ENCODE measurements around the gene HKDC1. TPM values are rescaled to one million over a fixed set of nuclear protein-coding genes. Genes with fewer than 3 reads are reported as not detected.

HKDC1 gene
- total RNA-seq, 4 donors from 2014 or later, result 0.17 to 0.22 TPM; not detected in 2

- TF ChIP-seq CTCF (IDR thresholded peaks at IDR 0.05; ENCODE audit: low read depth), result no peak
These were observed 1.3 kb upstream of the HKDC1 start for GRCh38 chr10:69218831-69219230.

- no peak for TF ChIP-seq CTCF (IDR thresholded peaks at IDR 0.05; ENCODE audit: low read depth)
These were observed 375 bp downstream of the HKDC1 start for GRCh38 chr10:69220507-69220906.

GRCh38 chr10:69222157-69223027 lies 2.3 kb downstream of the HKDC1 start:
- TF ChIP-seq CTCF (IDR thresholded peaks at IDR 0.05; ENCODE audit: low read depth), result no peak

DNA sequence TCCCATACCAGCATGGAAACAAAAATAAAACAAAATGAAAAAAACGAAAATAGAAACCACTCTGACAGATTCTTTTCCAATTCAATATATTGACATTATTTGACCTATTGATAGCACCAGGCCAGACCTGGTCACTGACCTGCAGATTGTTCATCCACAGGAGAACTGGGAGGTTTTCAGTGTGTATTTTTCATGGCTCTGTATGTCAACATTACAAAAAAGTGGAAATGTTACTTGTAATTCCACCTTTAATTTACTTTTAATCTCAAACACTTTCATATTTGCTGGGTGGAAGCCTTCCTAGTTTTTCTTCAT lies 2.9 kb downstream of the HKDC1 start:
- no peak for TF ChIP-seq CTCF (IDR thresholded peaks at IDR 0.05; ENCODE audit: low read depth)

GRCh38 chr10:69224862-69225657 lies 4.9 kb downstream of the HKDC1 start:
- TF ChIP-seq CTCF (IDR thresholded peaks at IDR 0.05; ENCODE audit: low read depth), result no peak

GRCh38 chr10:69225681-69226080 lies 5.5 kb downstream of the HKDC1 start:
- no peak for TF ChIP-seq CTCF (IDR thresholded peaks at IDR 0.05; ENCODE audit: low read depth)

- TF ChIP-seq CTCF (IDR thresholded peaks at IDR 0.05; ENCODE audit: low read depth), result no peak
These were observed 6.9 kb downstream of the HKDC1 start for GRCh38 chr10:69226919-69227450.
